GM21390 (cell line): ENCODE measurements around the gene SH3PXD2B.

Experiments used
- ATAC-seq: cut with Tn5 transposase; IDR thresholded peaks from one replicate; pipeline ENCODE4 v1.9.1; 2021; ENCODE audit not compliant: unreplicated experiment

Gene SH3PXD2B

GRCh38 chr5:172437445-172438318 is 16.6 kb downstream of the SH3PXD2B start:
- ATAC-seq, result no peak

- no peak for ATAC-seq
Observed at GRCh38 chr5:172436879-172437369, 17.4 kb downstream of the SH3PXD2B start.

GRCh38 chr5:172436078-172436878 is 18.0 kb downstream of the SH3PXD2B start:
- no peak for ATAC-seq

- ATAC-seq, result no peak
Observed at GRCh38 chr5:172435362-172436077, 18.8 kb downstream of the SH3PXD2B start.

- ATAC-seq, result no peak
Observed at GRCh38 chr5:172434251-172434650, 20.1 kb downstream of the SH3PXD2B start.

GRCh38 chr5:172433513-172433912 is 20.8 kb downstream of the SH3PXD2B start:
- no peak for ATAC-seq

- ATAC-seq, result no peak
Observed at GRCh38 chr5:172433071-172433470, 21.3 kb downstream of the SH3PXD2B start.

GRCh38 chr5:172430354-172430753 is 24.0 kb downstream of the SH3PXD2B start:
- no peak for ATAC-seq

- ATAC-seq, result no peak
Observed at GRCh38 chr5:172429201-172429940, 25.0 kb downstream of the SH3PXD2B start.

- ATAC-seq, result no peak
Observed at GRCh38 chr5:172428224-172429166, 25.8 kb downstream of the SH3PXD2B start.

- ATAC-seq, result no peak
Observed at GRCh38 chr5:172427202-172427601, 27.1 kb downstream of the SH3PXD2B start.

- no peak for ATAC-seq
Observed at GRCh38 chr5:172426086-172426485, 28.2 kb downstream of the SH3PXD2B start.

GRCh38 chr5:172425402-172425801 is 28.9 kb downstream of the SH3PXD2B start:
- ATAC-seq, result no peak

GRCh38 chr5:172424808-172425207 is 29.5 kb downstream of the SH3PXD2B start:
- ATAC-seq, result no peak

- no peak for ATAC-seq
Observed at GRCh38 chr5:172424111-172424490, 30.2 kb downstream of the SH3PXD2B start.

GRCh38 chr5:172423379-172424110 is 30.8 kb downstream of the SH3PXD2B start:
- no peak for ATAC-seq

- no peak for ATAC-seq
Observed at GRCh38 chr5:172422255-172422654, 32.1 kb downstream of the SH3PXD2B start.

- ATAC-seq, result no peak
Observed at GRCh38 chr5:172421020-172421419, 33.3 kb downstream of the SH3PXD2B start.
